ENCODE results near the gene KMT2E. TPM values are rescaled to one million over a fixed set of nuclear protein-coding genes. Genes with fewer than 3 reads are reported as not detected.
A peak's percentile ranks its signal among the peaks of the same experiment; 100 is the strongest.

Gene KMT2E
- total RNA-seq, 1 donor: 132 TPM

GRCh38 chr7:104976966-104977636, 36.9 kb upstream of the KMT2E start:
- peak; percentile 34 for DNase-seq (ENCODE audit: low read depth)
- no peak overlapping the region for H3K4me3 ChIP-seq (ENCODE audit: low read depth, low read length)
- TF ChIP-seq CTCF (IDR thresholded peaks at IDR 0.05; ENCODE audit: insufficient read depth, low read length): no peak

GRCh38 chr7:104978460-104978859, 35.5 kb upstream of the KMT2E start:
- DNase-seq (ENCODE audit: low read depth): peak; percentile 52
- TF ChIP-seq CTCF (IDR thresholded peaks at IDR 0.05; ENCODE audit: insufficient read depth, low read length): no peak
- H3K4me3 ChIP-seq (ENCODE audit: low read depth, low read length): no peak overlapping the region

GRCh38 chr7:104979167-104979841, 34.7 kb upstream of the KMT2E start:
- H3K4me3 ChIP-seq (ENCODE audit: low read depth, low read length): no peak overlapping the region
- TF ChIP-seq CTCF (IDR thresholded peaks at IDR 0.05; ENCODE audit: insufficient read depth, low read length): no peak
- peak; percentile 85 for DNase-seq (ENCODE audit: low read depth)

GRCh38 chr7:104980440-104980839, 33.6 kb upstream of the KMT2E start:
- no peak for TF ChIP-seq CTCF (IDR thresholded peaks at IDR 0.05; ENCODE audit: insufficient read depth, low read length)
- peak; percentile 22 for DNase-seq (ENCODE audit: low read depth)
- H3K4me3 ChIP-seq (ENCODE audit: low read depth, low read length): no peak overlapping the region

GRCh38 chr7:104980841-104981671, 32.9 kb upstream of the KMT2E start:
- peak; percentile 60 for TF ChIP-seq CTCF (IDR thresholded peaks at IDR 0.05; ENCODE audit: insufficient read depth, low read length)
- DNase-seq (ENCODE audit: low read depth): peak; percentile 74
- H3K4me3 ChIP-seq (ENCODE audit: low read depth, low read length): no peak overlapping the region

GRCh38 chr7:104981672-104982037, 32.4 kb upstream of the KMT2E start:
- no peak overlapping the region for H3K4me3 ChIP-seq (ENCODE audit: low read depth, low read length)
- no peak for DNase-seq (ENCODE audit: low read depth)
- no peak for TF ChIP-seq CTCF (IDR thresholded peaks at IDR 0.05; ENCODE audit: insufficient read depth, low read length)

All from fibroblast of the aortic adventitia (primary cell).